ENCODE measurements around the gene IFNL4. TPM values are rescaled to one million over a fixed set of nuclear protein-coding genes. Genes with fewer than 3 reads are reported as not detected.
"Not testable (repeated sequence)": the region's sequence is repeated elsewhere in the genome, so short reads cannot be mapped to it uniquely, and the experiment has no call there.

Gene IFNL4
- polyA plus RNA-seq, 3 donors: not detected

DNA sequence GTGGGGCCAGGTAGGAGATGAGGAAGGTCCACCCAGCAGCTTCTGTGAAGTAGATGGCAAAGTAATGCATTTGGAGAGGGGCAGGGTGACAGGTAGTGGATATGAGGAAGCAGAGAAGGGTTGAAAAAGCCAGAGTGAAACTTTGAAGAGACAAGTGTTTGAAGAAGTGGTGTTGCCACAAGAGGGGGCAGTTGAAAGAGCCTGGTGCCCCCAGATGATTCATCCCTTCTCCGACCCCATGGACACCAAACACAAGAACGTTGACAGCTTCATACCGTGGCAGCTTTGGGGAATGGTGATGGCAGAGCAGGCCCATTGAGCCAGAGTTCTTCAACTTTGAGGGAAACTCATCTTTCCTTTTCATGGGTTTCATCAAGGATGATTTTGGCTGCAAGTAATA, 23.7 kb downstream of the IFNL4 start:
- whole genome bisulfite sequencing (ENCODE audit: insufficient coverage): no CpG with 5 or more reads among the region's 3 CpGs
- Histone ChIP-seq H3K4me2 (replicated peaks; ENCODE audit: extremely low read depth, low read length, poor library complexity, severe bottlenecking) (no peak overlapping the region), H3K27ac (ENCODE audit: low read depth in 1 of 2, low read length in 2 of 2) (no peak overlapping the region), H2AFZ (ENCODE audit: insufficient read depth, low read depth, low read length, poor library complexity, severe bottlenecking) (no peak overlapping the region), H3K4me3 (replicated peaks in 1 of 3; ENCODE audit: low read depth in 2 of 3, low read length in 3 of 3) (no peak overlapping the region), H3K36me3 (replicated peaks in 1 of 2; ENCODE audit: control insufficient read depth in 1 of 2, insufficient read depth in 2 of 2, low read length in 2 of 2) (no peaks in the 10 kb centered on the region), H3K27me3 (ENCODE audit: control insufficient read depth in 2 of 2, insufficient read depth in 2 of 2, low read length in 2 of 2) (no peaks in the 10 kb centered on the region), H3K4me1 (ENCODE audit: control insufficient read depth in 1 of 2, insufficient read depth in 2 of 2, low read length in 2 of 2) (peaks cover 7 to 8% of the 10 kb centered on the region in 2 donors), H4K20me1 (ENCODE audit: insufficient read depth, low read length) (no peaks in the 10 kb centered on the region), H3K9me3 (replicated peaks in 1 of 2; ENCODE audit: control insufficient read depth in 1 of 2, insufficient read depth in 1 of 2, low read length in 2 of 2) (no peaks in the 10 kb centered on the region), H3K79me2 (ENCODE audit: insufficient read depth, low read length) (no peaks in the 10 kb centered on the region), H3K9ac (ENCODE audit: insufficient read depth, low read length, poor library complexity, severe bottlenecking) (no peak overlapping the region)
- TF ChIP-seq, protein P1, sequence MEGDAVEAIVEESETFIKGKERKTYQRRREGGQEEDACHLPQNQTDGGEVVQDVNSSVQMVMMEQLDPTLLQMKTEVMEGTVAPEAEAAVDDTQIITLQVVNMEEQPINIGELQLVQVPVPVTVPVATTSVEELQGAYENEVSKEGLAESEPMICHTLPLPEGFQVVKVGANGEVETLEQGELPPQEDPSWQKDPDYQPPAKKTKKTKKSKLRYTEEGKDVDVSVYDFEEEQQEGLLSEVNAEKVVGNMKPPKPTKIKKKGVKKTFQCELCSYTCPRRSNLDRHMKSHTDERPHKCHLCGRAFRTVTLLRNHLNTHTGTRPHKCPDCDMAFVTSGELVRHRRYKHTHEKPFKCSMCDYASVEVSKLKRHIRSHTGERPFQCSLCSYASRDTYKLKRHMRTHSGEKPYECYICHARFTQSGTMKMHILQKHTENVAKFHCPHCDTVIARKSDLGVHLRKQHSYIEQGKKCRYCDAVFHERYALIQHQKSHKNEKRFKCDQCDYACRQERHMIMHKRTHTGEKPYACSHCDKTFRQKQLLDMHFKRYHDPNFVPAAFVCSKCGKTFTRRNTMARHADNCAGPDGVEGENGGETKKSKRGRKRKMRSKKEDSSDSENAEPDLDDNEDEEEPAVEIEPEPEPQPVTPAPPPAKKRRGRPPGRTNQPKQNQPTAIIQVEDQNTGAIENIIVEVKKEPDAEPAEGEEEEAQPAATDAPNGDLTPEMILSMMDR (IDR thresholded peaks at IDR 0.05): no peak
- Mint-ChIP-seq H3K4me3 (peak overlapping the region in 1 of 2 donors; percentile 53), H3K4me1 (peaks cover 8% of the 10 kb centered on the region), H3K9me3 (peaks cover 0 to 1% (median 0%) of the 10 kb centered on the region in 7 donors), H3K27me3 (ENCODE audit: low read depth in 3 of 3) (peaks cover 3 to 11% (median 9%) of the 10 kb centered on the region in 3 donors), H3K27ac (peak overlapping the region in 1 of 7 donors; percentile 20), H3K36me3 (no peaks in the 10 kb centered on the region)
- intact Hi-C loops (cut with micrococcal nuclease): no loop called here
- peak in 1 of 3 donors; percentile 12 for DNase-seq

DNA sequence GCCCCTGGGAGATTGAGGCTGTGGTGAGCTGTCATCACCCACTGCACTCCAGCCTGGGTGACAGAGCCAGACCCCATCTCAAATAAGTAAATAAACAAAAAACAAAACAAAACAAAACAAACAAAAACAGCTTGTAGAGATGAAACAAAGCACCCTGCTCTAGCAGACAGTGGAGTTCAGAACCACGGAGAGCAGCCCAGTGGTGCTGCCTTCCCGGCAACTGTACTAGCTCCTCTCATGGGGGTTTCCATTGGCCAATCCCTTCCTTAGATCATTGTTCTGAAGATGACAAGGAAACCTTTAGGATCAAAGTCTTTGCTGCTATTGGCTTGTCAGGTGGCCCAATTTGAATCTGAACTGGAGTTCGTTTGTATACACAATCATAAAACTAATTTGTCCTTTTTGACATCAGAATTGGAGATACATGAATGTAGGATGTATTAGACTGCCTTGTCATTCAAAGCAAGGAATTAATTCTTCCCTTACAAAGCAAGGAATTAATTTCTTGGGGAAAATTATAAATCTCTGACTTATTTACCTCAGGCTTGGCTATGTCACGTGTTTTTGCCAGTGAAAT, 24.9 kb downstream of the IFNL4 start:
- H2AFZ ChIP-seq (ENCODE audit: insufficient read depth, low read depth, low read length, poor library complexity, severe bottlenecking): no peak overlapping the region
- no peak overlapping the region for H3K4me2 ChIP-seq (replicated peaks; ENCODE audit: extremely low read depth, low read length, poor library complexity, severe bottlenecking)
- H3K4me3 ChIP-seq (replicated peaks in 1 of 3; ENCODE audit: low read depth in 2 of 3, low read length in 3 of 3): no peak overlapping the region
- H3K4me3 Mint-ChIP-seq: no peak overlapping the region
- no peaks in the 10 kb centered on the region for H3K36me3 ChIP-seq (replicated peaks in 1 of 2; ENCODE audit: control insufficient read depth in 1 of 2, insufficient read depth in 2 of 2, low read length in 2 of 2)
- DNase-seq: no peak
- peaks cover 0 to 4% (median 0%) of the 10 kb centered on the region in 7 donors for H3K9me3 Mint-ChIP-seq
- H3K79me2 ChIP-seq (ENCODE audit: insufficient read depth, low read length): no peaks in the 10 kb centered on the region
- no peaks in the 10 kb centered on the region for H3K27me3 ChIP-seq (ENCODE audit: control insufficient read depth in 2 of 2, insufficient read depth in 2 of 2, low read length in 2 of 2)
- WGBS (ENCODE audit: insufficient coverage): 28% methylated on average over 2 of the region's 4 CpGs
- intact Hi-C loops (cut with micrococcal nuclease): no loop called here
- no peaks in the 10 kb centered on the region for H3K36me3 Mint-ChIP-seq
- H3K27ac Mint-ChIP-seq: no peak overlapping the region
- TF ChIP-seq, protein P1 (IDR thresholded peaks at IDR 0.05): no peak
- H3K4me1 ChIP-seq (ENCODE audit: control insufficient read depth in 1 of 2, insufficient read depth in 2 of 2, low read length in 2 of 2): peaks cover 7 to 8% of the 10 kb centered on the region in 2 donors
- peaks cover 3 to 10% (median 5%) of the 10 kb centered on the region in 3 donors for H3K27me3 Mint-ChIP-seq (ENCODE audit: low read depth in 3 of 3)
- peaks cover 8% of the 10 kb centered on the region for H3K4me1 Mint-ChIP-seq
- no peak overlapping the region for H3K27ac ChIP-seq (ENCODE audit: low read depth in 1 of 2, low read length in 2 of 2)
- no peak overlapping the region for H3K9ac ChIP-seq (ENCODE audit: insufficient read depth, low read length, poor library complexity, severe bottlenecking)
- no peaks in the 10 kb centered on the region for H4K20me1 ChIP-seq (ENCODE audit: insufficient read depth, low read length)
- H3K9me3 ChIP-seq (replicated peaks in 1 of 2; ENCODE audit: control insufficient read depth in 1 of 2, insufficient read depth in 1 of 2, low read length in 2 of 2): no peaks in the 10 kb centered on the region

DNA sequence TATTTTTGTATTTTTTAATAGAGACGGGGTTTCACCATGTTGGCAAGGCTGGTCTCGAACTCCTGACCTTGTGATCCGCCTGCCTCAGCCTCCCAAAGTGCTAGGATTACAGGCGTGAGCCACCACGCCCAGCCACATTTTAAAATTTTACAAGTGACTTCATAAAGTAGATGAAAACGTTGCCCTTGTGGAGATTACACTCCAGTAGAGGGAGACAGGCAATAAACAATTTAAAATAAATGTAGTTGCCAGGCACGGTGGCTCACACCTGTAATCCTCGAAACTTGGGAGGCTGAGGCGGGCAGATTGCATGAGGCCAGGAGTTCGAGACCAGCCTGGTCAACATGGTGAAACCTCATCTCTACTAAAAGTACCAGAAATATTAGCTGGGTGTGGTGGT, 29.5 kb downstream of the IFNL4 start:
- H3K79me2 ChIP-seq (ENCODE audit: insufficient read depth, low read length); H3K9ac ChIP-seq (ENCODE audit: insufficient read depth, low read length, poor library complexity, severe bottlenecking); H3K36me3 ChIP-seq (replicated peaks in 1 of 2; ENCODE audit: control insufficient read depth in 1 of 2, insufficient read depth in 2 of 2, low read length in 2 of 2); H3K4me3 ChIP-seq (replicated peaks in 1 of 3; ENCODE audit: low read depth in 2 of 3, low read length in 3 of 3); H3K36me3 Mint-ChIP-seq; H3K4me1 Mint-ChIP-seq; H3K4me1 ChIP-seq (ENCODE audit: control insufficient read depth in 1 of 2, insufficient read depth in 2 of 2, low read length in 2 of 2); H3K27ac ChIP-seq (ENCODE audit: low read depth in 1 of 2, low read length in 2 of 2); H3K9me3 ChIP-seq (replicated peaks in 1 of 2; ENCODE audit: control insufficient read depth in 1 of 2, insufficient read depth in 1 of 2, low read length in 2 of 2); H3K4me3 Mint-ChIP-seq; H3K9me3 Mint-ChIP-seq; H3K27ac Mint-ChIP-seq; H3K4me2 ChIP-seq (replicated peaks; ENCODE audit: extremely low read depth, low read length, poor library complexity, severe bottlenecking); H2AFZ ChIP-seq (ENCODE audit: insufficient read depth, low read depth, low read length, poor library complexity, severe bottlenecking); H4K20me1 ChIP-seq (ENCODE audit: insufficient read depth, low read length); H3K27me3 ChIP-seq (ENCODE audit: control insufficient read depth in 2 of 2, insufficient read depth in 2 of 2, low read length in 2 of 2); DNase-seq; H3K27me3 Mint-ChIP-seq (ENCODE audit: low read depth in 3 of 3): not testable (repeated sequence)
- intact Hi-C loops (cut with micrococcal nuclease): loop anchor here in 1 of 2 donors (10.0 kb wide), 1 partner anchor 106 kb away; the partner anchor contains the start of gene LRFN1
- WGBS (ENCODE audit: insufficient coverage): 47% methylated on average over 2 of the region's 10 CpGs

Data from CD14-positive monocyte (primary cell).